Fibroblast of the aortic adventitia (primary cell): ENCODE data around the gene KRTAP9-9. TPM values are rescaled to one million over a fixed set of nuclear protein-coding genes. Genes with fewer than 3 reads are reported as not detected.
"Not testable (repeated sequence)": the region's sequence is repeated elsewhere in the genome, so short reads cannot be mapped to it uniquely, and the experiment has no call there.

Experiments
- DNase-seq: peaks from one replicate; pipeline ENCODE4 v3.0.0-alpha.2; 2010; ENCODE audit warnings: low read depth
- H3K4me3 ChIP-seq: 2 replicates; pipeline ENCODE4 v1.5.1; 2011; ENCODE audit warnings: low read depth, mild to moderate bottlenecking, control low read depth, low read length, moderate library complexity
- total RNA-seq: library from RNA; depleted of rRNA; stranded (reverse); fragments of >200 nt; gene quantifications from 2 replicates; pipeline ENCODE4 v1.2.3, GENCODE V29; 2012; ENCODE audit warnings: low replicate concordance
- TF ChIP-seq, protein P1 (sequence below): IDR thresholded peaks from 2 replicates; pipeline ENCODE4 v1.5.1; 2011; ENCODE audit warnings: mild to moderate bottlenecking, low read length, control low read depth, inconsistent platforms; ENCODE audit not compliant: insufficient read depth

Gene KRTAP9-9
- total RNA-seq, 1 donor = not detected

DNA sequence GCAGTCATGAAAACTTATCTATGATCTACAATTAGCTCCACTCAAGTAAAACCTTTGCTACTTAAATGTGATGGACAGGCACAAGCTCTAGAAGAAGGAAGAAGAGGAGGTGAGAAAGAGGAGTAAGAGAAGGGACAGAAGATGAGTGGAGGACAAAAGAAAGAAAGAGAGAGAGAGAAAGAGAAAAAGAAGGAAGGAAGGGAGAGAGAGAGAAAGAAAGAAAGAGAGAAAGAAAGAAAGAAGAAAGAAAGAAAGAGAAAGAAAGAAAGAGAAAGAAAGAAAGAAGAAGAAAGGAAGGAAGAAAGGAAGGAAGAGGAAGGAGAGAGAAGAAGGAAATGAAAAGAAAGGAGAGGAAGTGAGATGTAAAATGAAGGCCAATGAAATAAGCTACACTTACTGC, 25.1 kb upstream of the KRTAP9-9 start:
- no peak overlapping the region for H3K4me3 ChIP-seq
- TF ChIP-seq, protein P1, sequence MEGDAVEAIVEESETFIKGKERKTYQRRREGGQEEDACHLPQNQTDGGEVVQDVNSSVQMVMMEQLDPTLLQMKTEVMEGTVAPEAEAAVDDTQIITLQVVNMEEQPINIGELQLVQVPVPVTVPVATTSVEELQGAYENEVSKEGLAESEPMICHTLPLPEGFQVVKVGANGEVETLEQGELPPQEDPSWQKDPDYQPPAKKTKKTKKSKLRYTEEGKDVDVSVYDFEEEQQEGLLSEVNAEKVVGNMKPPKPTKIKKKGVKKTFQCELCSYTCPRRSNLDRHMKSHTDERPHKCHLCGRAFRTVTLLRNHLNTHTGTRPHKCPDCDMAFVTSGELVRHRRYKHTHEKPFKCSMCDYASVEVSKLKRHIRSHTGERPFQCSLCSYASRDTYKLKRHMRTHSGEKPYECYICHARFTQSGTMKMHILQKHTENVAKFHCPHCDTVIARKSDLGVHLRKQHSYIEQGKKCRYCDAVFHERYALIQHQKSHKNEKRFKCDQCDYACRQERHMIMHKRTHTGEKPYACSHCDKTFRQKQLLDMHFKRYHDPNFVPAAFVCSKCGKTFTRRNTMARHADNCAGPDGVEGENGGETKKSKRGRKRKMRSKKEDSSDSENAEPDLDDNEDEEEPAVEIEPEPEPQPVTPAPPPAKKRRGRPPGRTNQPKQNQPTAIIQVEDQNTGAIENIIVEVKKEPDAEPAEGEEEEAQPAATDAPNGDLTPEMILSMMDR = no peak
- no peak for DNase-seq

DNA sequence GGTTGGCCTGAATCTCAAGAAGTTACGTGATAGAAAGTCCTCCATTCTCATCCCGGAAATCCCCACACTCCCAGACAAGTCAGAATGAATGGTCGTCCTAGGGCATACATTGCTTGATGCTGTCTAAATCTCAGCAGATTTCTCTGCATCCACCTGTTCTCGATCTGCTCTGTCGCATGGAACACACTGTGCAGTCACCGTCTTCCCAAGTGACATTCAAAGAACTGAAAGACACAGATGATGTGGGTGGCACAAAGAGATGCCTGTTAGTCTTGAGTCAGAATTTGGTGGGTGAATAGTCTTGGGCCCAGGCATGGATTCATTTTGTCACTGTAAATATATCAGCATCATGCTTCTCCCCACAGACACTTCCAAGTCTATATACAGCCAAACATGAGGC, 23.5 kb upstream of the KRTAP9-9 start:
- TF ChIP-seq, protein P1 = no peak
- H3K4me3 ChIP-seq = no peak overlapping the region
- no peak for DNase-seq

DNA sequence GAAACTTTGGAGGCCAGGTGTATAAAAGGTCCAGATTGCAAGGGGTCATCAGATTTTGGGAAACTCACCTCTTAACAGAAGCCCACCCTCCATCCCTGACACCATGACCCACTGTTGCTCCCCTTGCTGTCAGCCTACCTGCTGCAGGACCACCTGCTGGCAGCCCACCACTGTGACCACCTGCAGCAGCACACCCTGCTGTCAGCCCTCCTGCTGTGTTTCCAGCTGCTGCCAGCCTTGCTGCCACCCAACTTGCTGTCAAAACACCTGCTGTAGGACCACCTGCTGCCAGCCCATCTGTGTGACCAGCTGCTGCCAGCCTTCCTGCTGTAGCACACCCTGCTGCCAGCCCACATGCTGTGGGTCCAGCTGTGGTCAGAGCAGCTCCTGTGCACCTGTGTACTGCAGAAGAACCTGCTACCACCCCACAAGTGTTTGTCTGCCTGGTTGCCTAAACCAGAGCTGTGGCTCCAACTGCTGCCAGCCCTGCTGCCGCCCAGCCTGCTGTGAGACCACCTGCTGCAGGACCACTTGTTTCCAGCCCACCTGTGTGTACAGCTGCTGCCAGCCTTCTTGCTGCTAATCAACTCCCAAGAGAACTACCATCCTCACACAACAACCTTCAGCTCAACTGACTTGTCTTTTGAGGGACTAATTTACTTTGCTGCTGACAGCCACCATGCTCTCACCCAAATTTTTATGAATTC, 22.6 kb upstream of the KRTAP9-9 start, which contains the start of gene KRTAP9-3:
TSS of gene KRTAP9-3 (plus strand) at position 51 of the 707 bp plus-strand sequence. CDS start at position 104, 53 bp downstream.
- H3K4me3 ChIP-seq, DNase-seq: not testable (repeated sequence)

DNA sequence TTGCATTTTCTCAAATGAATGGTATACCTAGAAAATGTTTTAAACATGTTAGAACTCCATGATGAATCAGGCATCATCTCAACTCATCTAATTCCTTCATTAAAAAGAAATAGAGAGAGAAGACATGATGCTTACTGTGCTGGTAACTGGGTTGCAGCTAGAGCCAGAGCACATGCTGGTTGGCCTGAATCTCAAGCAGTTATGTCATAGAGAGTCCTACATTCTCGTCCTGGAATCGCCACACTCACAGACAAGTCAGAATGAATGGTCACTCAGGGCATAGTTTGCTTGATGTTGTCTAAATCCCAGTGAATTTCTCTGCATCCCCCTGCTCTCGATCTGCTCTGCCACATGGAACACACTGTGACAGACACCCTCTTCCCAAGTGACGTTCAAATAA, 18.1 kb upstream of the KRTAP9-9 start:
- H3K4me3 ChIP-seq, DNase-seq: not testable (repeated sequence)

DNA sequence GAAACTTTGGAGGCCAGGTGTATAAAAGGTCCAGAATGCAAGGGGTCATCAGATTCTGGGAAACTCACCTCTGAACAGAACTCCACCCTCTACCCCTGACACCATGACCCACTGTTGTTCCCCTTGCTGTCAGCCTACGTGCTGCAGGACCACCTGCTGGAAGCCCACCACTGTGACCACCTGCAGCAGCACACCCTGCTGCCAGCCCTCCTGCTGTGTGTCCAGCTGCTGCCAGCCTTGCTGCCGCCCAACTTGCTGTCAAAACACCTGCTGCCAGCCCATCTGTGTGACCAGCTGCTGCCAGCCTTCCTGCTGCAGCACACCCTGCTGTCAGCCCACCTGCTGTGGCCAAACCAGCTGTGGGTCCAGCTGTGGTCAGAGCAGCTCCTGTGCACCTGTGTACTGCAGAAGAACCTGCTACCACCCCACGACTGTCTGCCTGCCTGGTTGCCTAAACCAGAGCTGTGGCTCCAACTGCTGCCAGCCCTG, 17.2 kb upstream of the KRTAP9-9 start, which contains the start of gene KRTAP9-8:
TSS of gene KRTAP9-8 (plus strand) at position 51 of the 489 bp plus-strand sequence. CDS start at position 104, 53 bp downstream.
- DNase-seq = not testable (repeated sequence)

DNA sequence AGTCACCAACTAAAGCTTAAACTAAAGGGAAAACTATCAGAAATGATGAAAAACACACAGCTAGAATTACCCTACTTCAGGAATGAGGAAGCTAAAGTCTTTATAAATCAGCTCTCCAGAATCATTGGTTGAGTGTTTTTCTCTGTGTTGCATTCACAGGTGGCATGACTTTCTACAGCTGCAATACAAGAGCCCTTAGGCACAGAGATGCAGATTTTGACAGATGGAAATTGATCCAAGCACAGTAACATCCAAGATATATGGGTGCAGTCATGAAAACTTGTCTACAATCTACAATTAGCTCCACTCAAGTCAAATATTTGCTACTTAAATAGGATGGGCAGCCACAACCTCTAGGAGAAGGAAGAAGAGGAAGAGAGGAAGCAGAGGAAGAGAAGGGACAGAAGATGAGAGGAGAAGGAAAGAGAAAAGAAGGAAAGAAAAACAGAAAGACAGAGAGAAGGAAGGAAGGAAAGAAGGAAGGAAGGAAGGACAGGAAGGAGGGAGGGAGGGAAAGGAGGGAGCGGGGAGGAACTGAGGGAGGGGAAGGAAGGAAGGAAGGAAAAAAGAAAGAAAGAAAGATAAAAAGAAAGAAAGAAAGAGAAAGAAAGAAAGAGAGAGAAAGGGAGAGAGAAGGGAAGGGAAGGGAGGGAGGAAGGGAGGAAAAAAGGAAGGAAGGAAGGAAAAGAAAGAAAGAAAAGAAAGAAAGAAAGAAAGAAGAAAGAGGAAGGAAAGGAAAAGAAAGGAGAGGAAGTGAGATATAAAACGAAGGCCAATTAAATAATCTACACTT, 8.0 kb upstream of the KRTAP9-9 start:
- not testable (repeated sequence) for H3K4me3 ChIP-seq

More for the DNA sequence above, 17.2 kb upstream of the KRTAP9-9 start, which contains the start of gene KRTAP9-8:
- H3K4me3 ChIP-seq = not testable (repeated sequence)

DNA sequence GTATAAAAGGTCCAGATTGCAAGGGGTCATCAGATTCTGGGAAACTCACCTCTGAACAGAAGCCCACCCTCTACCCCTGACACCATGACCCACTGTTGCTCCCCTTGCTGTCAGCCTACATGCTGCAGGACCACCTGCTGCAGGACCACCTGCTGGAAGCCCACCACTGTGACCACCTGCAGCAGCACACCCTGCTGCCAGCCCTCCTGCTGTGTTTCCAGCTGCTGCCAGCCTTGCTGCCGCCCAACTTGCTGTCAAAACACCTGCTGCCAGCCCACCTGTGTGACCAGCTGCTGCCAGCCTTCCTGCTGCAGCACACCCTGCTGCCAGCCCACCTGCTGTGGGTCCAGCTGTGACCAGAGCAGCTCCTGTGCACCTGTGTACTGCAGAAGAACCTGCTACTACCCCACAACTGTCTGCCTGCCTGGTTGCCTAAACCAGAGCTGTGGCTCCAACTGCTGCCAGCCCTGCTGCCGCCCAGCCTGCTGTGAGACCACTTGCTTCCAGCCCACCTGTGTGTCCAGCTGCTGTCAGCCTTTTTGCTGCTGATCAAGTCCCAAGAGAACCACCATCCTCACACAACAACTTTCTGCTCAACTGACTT, 5.4 kb upstream of the KRTAP9-9 start, which contains the start of gene KRTAP9-4:
TSS of gene KRTAP9-4 (plus strand) at position 51 of the 604 bp plus-strand sequence. CDS start at position 85, 34 bp downstream.
- not testable (repeated sequence) for DNase-seq, H3K4me3 ChIP-seq

More for the DNA sequence above, 8.0 kb upstream of the KRTAP9-9 start:
- DNase-seq = not testable (repeated sequence)

DNA sequence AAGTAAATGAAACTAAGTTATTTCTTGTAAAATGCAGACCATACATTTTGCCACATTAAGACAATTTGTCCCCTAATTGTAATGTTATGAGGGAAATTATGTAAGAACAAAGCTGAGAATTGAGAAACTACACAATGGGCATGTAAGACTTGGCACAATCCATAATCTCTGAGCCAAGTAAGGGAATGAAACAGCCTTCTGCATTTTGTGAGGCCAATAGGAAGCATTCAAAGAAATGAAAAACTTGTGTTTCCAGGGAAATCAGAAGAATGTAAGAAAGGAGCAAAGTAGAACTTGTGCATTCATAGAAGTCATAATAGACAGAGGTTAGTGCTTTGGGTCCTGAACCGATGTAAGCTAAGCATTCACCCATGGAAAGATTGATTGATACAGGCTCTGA, 3.9 kb upstream of the KRTAP9-9 start:
- TF ChIP-seq, protein P1 = no peak
- DNase-seq = no peak
- no peak overlapping the region for H3K4me3 ChIP-seq

DNA sequence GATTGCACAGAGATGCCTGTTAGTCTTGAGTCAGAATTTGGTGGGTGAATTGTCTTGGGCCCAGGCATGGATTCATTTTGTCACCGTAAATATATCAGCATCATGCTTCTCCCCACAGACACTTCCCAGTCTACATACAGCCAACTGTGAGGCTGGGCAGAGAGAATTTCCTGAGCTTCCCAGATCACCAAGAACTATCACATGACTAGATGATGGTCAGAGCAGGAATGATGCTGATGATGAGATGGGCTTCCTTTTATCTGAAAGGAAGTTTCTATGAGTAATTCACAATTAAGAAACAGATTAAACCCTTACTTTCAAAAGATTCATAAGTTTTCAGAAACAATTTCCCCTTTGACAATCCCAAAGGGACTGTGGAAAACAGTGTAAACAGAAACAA, 323 bp upstream of the KRTAP9-9 start:
- no peak for DNase-seq
- TF ChIP-seq, protein P1 = no peak
- H3K4me3 ChIP-seq = no peak overlapping the region
